ENCODE results near the gene SETD7.

SETD7 gene

DNA sequence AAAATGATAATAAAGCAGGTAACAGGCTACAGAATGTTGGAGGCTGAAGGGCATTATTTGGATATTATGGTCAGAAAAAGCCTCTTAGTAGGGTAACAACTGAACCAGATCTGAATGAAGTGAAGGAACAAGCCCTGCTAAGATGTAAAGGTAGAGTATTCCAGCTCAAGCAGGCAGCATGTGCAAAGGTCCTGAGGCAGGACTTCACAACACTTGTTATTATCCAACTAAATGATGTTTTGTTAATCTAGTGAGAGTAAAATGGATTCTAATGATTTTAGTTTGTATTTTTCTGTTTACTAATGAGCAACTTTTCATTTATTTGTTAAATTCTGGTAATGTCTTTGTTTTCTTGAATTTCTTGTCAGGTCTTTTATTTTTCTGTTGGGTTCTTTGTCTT, 66.4 kb downstream of the SETD7 start:
- H3K4me1 ChIP-seq (ENCODE audit: control insufficient read depth, insufficient read depth, low read length): no peaks in the 10 kb centered on the region
- no peak overlapping the region for H3K4me3 ChIP-seq (ENCODE audit: low read length in 2 of 2)
- no peaks in the 10 kb centered on the region for H3K9me3 ChIP-seq (ENCODE audit: control insufficient read depth in 2 of 2, low read length in 2 of 2)
- no peak overlapping the region for H3K9ac ChIP-seq (ENCODE audit: low read length in 2 of 2)
- no peaks in the 10 kb centered on the region for H3K36me3 ChIP-seq (ENCODE audit: control insufficient read depth in 2 of 2, insufficient read depth in 2 of 2, low read length in 2 of 2)
- H3K27me3 ChIP-seq (ENCODE audit: control insufficient read depth in 1 of 2, insufficient read depth in 2 of 2, low read length in 2 of 2): no peaks in the 10 kb centered on the region
- H3K27ac ChIP-seq (ENCODE audit: low read length): no peak overlapping the region

DNA sequence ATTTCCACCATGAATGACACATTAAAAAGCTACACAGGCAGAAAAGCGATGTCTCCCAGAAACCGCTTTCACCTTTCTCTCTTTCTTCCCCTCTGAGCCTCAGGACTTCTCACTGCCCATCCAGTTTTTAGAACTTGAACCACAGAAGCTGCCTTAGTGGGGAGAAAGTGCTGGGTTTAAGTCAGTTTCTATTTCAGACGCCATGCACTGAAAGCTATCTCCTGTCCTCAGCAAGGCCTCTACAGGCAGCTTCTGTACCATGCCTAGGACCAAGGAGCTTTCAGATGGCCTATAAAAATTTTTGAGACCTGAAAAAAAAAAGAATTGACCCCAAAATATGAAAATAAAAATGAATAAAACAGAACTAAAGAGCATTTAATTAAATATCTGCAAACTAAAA, 67.6 kb downstream of the SETD7 start:
- Histone ChIP-seq H3K4me3 (ENCODE audit: low read length in 2 of 2) (no peak overlapping the region), H3K9ac (ENCODE audit: low read length in 2 of 2) (no peak overlapping the region), H3K27me3 (ENCODE audit: control insufficient read depth in 1 of 2, insufficient read depth in 2 of 2, low read length in 2 of 2) (no peaks in the 10 kb centered on the region), H3K36me3 (ENCODE audit: control insufficient read depth in 2 of 2, insufficient read depth in 2 of 2, low read length in 2 of 2) (no peaks in the 10 kb centered on the region), H3K9me3 (ENCODE audit: control insufficient read depth in 2 of 2, low read length in 2 of 2) (no peaks in the 10 kb centered on the region), H3K27ac (ENCODE audit: low read length) (no peak overlapping the region), H3K4me1 (ENCODE audit: control insufficient read depth, insufficient read depth, low read length) (no peaks in the 10 kb centered on the region)

DNA sequence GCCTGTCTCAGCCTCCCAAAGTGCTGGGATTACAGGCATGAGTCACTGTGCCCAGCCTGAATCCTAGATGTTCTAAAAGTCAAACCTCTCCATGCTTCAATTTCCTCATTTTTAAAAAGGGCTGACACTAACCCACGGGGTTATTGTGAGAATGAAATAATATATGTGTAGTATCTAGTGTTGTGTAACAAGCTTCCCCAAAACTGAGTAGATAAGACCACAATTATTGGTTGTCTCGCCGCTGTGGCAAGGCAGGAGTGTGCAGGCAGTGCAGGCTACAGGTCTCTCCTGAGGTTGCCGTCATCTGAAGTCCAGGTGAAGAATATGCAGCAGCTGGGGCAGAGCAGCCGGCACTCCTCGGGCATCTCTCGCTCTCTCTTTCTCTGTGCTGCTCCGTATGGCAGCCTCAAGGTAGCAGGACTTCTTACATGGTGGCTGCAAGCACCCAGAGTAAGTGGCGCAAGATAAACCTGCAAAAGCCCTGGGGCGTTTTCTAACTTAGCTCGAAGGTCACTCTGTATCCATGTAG, 71.2 kb downstream of the SETD7 start:
- Histone ChIP-seq H3K27ac (ENCODE audit: low read length) (no peak overlapping the region), H3K9ac (ENCODE audit: low read length in 2 of 2) (no peak overlapping the region), H3K27me3 (ENCODE audit: control insufficient read depth in 1 of 2, insufficient read depth in 2 of 2, low read length in 2 of 2) (no peaks in the 10 kb centered on the region), H3K36me3 (ENCODE audit: control insufficient read depth in 2 of 2, insufficient read depth in 2 of 2, low read length in 2 of 2) (no peaks in the 10 kb centered on the region), H3K4me3 (ENCODE audit: low read length in 2 of 2) (no peak overlapping the region), H3K4me1 (ENCODE audit: control insufficient read depth, insufficient read depth, low read length) (no peaks in the 10 kb centered on the region), H3K9me3 (ENCODE audit: control insufficient read depth in 2 of 2, low read length in 2 of 2) (no peaks in the 10 kb centered on the region)

DNA sequence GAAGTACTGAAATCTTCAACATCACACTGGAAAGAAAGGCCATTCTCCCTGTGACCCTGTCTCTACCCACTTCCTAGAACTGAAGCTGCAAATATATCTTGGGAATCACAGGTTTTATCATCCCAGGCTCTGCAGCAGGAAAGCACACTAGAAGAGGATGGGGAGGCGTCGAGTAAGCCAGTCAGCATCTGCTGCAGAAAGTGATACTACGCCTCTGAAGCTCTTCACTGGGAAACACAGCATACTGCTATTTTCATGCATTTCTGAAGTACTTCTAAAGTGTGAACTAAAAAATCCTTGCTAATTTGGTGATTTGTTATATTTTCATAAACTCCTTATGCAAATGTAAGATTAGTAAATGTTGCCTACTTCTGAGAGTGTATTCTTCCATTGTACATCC, 73.0 kb downstream of the SETD7 start:
- Histone ChIP-seq H3K27ac (ENCODE audit: low read length) (no peak overlapping the region), H3K4me1 (ENCODE audit: control insufficient read depth, insufficient read depth, low read length) (no peaks in the 10 kb centered on the region), H3K9ac (ENCODE audit: low read length in 2 of 2) (no peak overlapping the region), H3K4me3 (ENCODE audit: low read length in 2 of 2) (no peak overlapping the region), H3K36me3 (ENCODE audit: control insufficient read depth in 2 of 2, insufficient read depth in 2 of 2, low read length in 2 of 2) (no peaks in the 10 kb centered on the region), H3K9me3 (ENCODE audit: control insufficient read depth in 2 of 2, low read length in 2 of 2) (no peaks in the 10 kb centered on the region), H3K27me3 (ENCODE audit: control insufficient read depth in 1 of 2, insufficient read depth in 2 of 2, low read length in 2 of 2) (no peaks in the 10 kb centered on the region)

DNA sequence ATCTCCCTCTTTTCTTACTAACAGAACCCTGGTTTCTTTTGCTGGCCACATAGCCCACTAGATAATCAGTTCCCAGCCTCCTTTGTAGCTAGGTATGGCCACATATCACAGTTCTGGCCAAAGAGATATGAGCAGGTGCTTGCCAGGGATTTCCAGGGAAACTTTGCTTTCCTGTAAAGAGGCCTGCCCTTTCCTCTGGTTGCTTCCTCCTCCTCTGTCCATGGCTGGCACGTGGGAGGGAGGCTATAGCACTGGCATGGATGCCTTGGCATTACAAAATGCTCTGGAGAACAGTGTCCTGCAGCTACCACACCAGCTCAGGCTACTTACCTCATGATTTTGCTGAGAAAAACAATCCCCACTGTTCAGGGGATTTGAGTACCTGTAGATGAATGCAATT, 74.6 kb downstream of the SETD7 start:
- Histone ChIP-seq H3K4me3 (ENCODE audit: low read length in 2 of 2) (no peak overlapping the region), H3K27me3 (ENCODE audit: control insufficient read depth in 1 of 2, insufficient read depth in 2 of 2, low read length in 2 of 2) (no peaks in the 10 kb centered on the region), H3K9ac (ENCODE audit: low read length in 2 of 2) (no peak overlapping the region), H3K36me3 (ENCODE audit: control insufficient read depth in 2 of 2, insufficient read depth in 2 of 2, low read length in 2 of 2) (no peaks in the 10 kb centered on the region), H3K27ac (ENCODE audit: low read length) (no peak overlapping the region), H3K4me1 (ENCODE audit: control insufficient read depth, insufficient read depth, low read length) (no peaks in the 10 kb centered on the region), H3K9me3 (ENCODE audit: control insufficient read depth in 2 of 2, low read length in 2 of 2) (no peaks in the 10 kb centered on the region)

DNA sequence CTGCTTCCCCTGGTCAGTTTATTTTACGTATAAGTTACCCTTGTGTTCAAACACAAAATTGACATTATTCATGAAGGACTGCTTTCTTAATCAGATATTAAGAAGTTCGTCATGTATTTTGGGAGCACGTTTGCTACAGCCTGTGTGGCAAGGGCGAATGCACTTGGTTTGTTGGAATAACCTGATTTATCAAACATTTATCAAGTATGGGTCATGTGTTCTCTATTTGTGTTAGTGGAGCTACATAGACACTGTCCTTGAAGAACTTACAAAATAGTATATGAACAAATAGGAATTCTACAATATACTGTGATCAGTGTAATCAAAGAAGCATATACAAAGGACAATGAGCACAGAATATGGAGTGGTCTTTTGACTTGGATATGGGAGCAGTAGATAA, 79.7 kb downstream of the SETD7 start:
- Histone ChIP-seq H3K27me3 (ENCODE audit: control insufficient read depth in 1 of 2, insufficient read depth in 2 of 2, low read length in 2 of 2) (no peaks in the 10 kb centered on the region), H3K9ac (ENCODE audit: low read length in 2 of 2) (no peak overlapping the region), H3K9me3 (ENCODE audit: control insufficient read depth in 2 of 2, low read length in 2 of 2) (no peaks in the 10 kb centered on the region), H3K36me3 (ENCODE audit: control insufficient read depth in 2 of 2, insufficient read depth in 2 of 2, low read length in 2 of 2) (peaks cover 9 to 10% of the 10 kb centered on the region in 2 donors), H3K4me1 (ENCODE audit: control insufficient read depth, insufficient read depth, low read length) (no peaks in the 10 kb centered on the region), H3K4me3 (ENCODE audit: low read length in 2 of 2) (no peak overlapping the region), H3K27ac (ENCODE audit: low read length) (no peak overlapping the region)

DNA sequence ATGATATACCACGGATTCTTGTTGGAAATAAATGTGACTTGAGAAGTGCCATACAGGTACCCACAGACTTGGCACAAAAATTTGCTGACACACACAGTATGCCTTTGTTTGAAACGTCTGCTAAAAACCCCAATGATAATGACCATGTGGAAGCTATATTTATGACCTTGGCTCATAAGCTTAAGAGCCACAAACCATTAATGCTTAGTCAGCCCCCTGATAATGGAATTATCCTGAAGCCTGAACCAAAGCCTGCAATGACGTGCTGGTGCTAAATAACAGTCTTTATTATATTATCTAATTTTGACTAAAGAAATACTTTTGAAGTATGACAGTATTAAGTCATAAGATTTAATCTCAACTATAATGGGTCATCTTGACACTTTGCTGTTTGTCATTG, 83.2 kb downstream of the SETD7 start:
- no peak overlapping the region for H3K4me3 ChIP-seq (ENCODE audit: low read length in 2 of 2)
- H3K4me1 ChIP-seq (ENCODE audit: control insufficient read depth, insufficient read depth, low read length): no peaks in the 10 kb centered on the region
- H3K27ac ChIP-seq (ENCODE audit: low read length): no peak overlapping the region
- H3K9me3 ChIP-seq (ENCODE audit: control insufficient read depth in 2 of 2, low read length in 2 of 2): no peaks in the 10 kb centered on the region
- H3K27me3 ChIP-seq (ENCODE audit: control insufficient read depth in 1 of 2, insufficient read depth in 2 of 2, low read length in 2 of 2): no peaks in the 10 kb centered on the region
- peaks cover 9 to 10% of the 10 kb centered on the region in 2 donors for H3K36me3 ChIP-seq (ENCODE audit: control insufficient read depth in 2 of 2, insufficient read depth in 2 of 2, low read length in 2 of 2)
- H3K9ac ChIP-seq (ENCODE audit: low read length in 2 of 2): no peak overlapping the region

- no peaks in the 10 kb centered on the region for H3K4me1 ChIP-seq (ENCODE audit: control insufficient read depth, insufficient read depth, low read length)
- H3K4me3 ChIP-seq (ENCODE audit: low read length in 2 of 2): no peak overlapping the region
- peaks cover 9 to 10% of the 10 kb centered on the region in 2 donors for H3K36me3 ChIP-seq (ENCODE audit: control insufficient read depth in 2 of 2, insufficient read depth in 2 of 2, low read length in 2 of 2)
- H3K27ac ChIP-seq (ENCODE audit: low read length): no peak overlapping the region
- no peak overlapping the region for H3K9ac ChIP-seq (ENCODE audit: low read length in 2 of 2)
- no peaks in the 10 kb centered on the region for H3K9me3 ChIP-seq (ENCODE audit: control insufficient read depth in 2 of 2, low read length in 2 of 2)
- no peaks in the 10 kb centered on the region for H3K27me3 ChIP-seq (ENCODE audit: control insufficient read depth in 1 of 2, insufficient read depth in 2 of 2, low read length in 2 of 2)
Observed at GRCh38 chr4:139470997-139471665, 84.9 kb downstream of the SETD7 start.

DNA sequence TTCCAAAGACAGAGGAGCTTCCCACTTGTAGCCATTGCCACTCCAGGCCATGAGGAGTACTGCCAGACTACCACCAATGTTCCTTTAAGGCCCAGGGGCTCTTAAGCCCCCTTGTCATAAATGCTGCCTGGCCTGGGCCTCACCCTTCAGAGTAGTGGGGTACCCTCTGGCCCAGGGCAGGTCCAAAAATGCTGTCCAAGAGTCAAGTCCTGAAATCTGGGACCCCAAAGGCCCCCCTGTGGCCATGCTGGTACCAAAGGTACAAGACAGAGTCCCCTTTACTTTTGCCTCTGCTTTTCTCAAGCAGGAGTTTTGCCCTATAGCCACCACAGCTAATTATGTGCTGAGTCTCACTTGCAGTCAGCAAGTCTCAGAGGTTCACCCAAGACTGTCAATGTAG, 85.7 kb downstream of the SETD7 start:
- Histone ChIP-seq H3K27ac (ENCODE audit: low read length) (no peak overlapping the region), H3K4me1 (ENCODE audit: control insufficient read depth, insufficient read depth, low read length) (no peaks in the 10 kb centered on the region), H3K36me3 (ENCODE audit: control insufficient read depth in 2 of 2, insufficient read depth in 2 of 2, low read length in 2 of 2) (peaks cover 9 to 10% of the 10 kb centered on the region in 2 donors), H3K9me3 (ENCODE audit: control insufficient read depth in 2 of 2, low read length in 2 of 2) (no peaks in the 10 kb centered on the region), H3K9ac (ENCODE audit: low read length in 2 of 2) (no peak overlapping the region), H3K27me3 (ENCODE audit: control insufficient read depth in 1 of 2, insufficient read depth in 2 of 2, low read length in 2 of 2) (no peaks in the 10 kb centered on the region), H3K4me3 (ENCODE audit: low read length in 2 of 2) (no peak overlapping the region)

DNA sequence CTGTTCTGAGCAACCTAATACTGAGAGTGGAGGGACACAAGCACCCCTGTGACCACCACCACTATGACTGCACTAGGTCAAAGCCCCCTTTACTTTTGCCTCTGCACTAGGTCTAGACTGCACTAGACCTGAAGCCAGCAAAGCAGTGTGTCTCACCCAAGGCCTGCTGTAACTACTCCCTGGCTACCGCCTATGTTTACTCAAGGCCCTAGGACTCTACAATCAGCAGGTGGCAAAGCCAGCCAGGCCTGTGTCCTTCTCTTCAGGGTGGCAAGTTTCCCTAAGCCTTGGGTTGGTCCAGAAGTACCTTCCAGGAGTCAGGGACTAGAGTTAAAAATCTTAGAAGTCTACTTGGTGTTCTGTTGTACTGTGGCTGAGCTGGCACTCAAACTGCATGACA, 86.2 kb downstream of the SETD7 start:
- Histone ChIP-seq H3K36me3 (ENCODE audit: control insufficient read depth in 2 of 2, insufficient read depth in 2 of 2, low read length in 2 of 2) (peaks cover 9 to 10% of the 10 kb centered on the region in 2 donors), H3K9me3 (ENCODE audit: control insufficient read depth in 2 of 2, low read length in 2 of 2) (no peaks in the 10 kb centered on the region), H3K4me1 (ENCODE audit: control insufficient read depth, insufficient read depth, low read length) (no peaks in the 10 kb centered on the region), H3K27me3 (ENCODE audit: control insufficient read depth in 1 of 2, insufficient read depth in 2 of 2, low read length in 2 of 2) (no peaks in the 10 kb centered on the region), H3K27ac (ENCODE audit: low read length) (no peak overlapping the region), H3K4me3 (ENCODE audit: low read length in 2 of 2) (no peak overlapping the region), H3K9ac (ENCODE audit: low read length in 2 of 2) (no peak overlapping the region)

DNA sequence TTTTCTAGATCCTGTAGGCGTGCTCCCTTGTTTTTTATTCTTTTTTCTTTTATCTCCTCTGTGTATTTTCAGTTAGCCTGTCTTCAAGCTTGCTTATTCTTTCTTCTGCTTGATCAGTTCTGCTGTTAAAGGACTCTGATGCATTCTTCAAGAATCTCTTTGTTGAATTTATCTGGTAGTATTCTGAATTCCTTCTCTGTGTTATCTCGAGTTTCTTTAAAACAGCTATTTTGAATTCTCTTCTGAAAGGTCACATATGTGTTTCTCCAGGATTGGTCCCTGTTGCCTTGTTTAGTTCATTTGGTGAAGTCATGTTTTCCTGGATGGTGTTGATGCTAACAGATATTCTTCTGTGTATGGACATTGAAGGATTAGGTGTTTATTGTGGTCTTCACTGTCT, 86.8 kb downstream of the SETD7 start:
- peaks cover 9 to 10% of the 10 kb centered on the region in 2 donors for H3K36me3 ChIP-seq (ENCODE audit: control insufficient read depth in 2 of 2, insufficient read depth in 2 of 2, low read length in 2 of 2)
- H3K27ac ChIP-seq (ENCODE audit: low read length): no peak overlapping the region
- H3K4me1 ChIP-seq (ENCODE audit: control insufficient read depth, insufficient read depth, low read length): no peaks in the 10 kb centered on the region
- H3K4me3 ChIP-seq (ENCODE audit: low read length in 2 of 2): no peak overlapping the region
- no peaks in the 10 kb centered on the region for H3K9me3 ChIP-seq (ENCODE audit: control insufficient read depth in 2 of 2, low read length in 2 of 2)
- H3K27me3 ChIP-seq (ENCODE audit: control insufficient read depth in 1 of 2, insufficient read depth in 2 of 2, low read length in 2 of 2): no peaks in the 10 kb centered on the region
- H3K9ac ChIP-seq (ENCODE audit: low read length in 2 of 2): no peak overlapping the region
